Measurements from ENCODE around the gene GCN1. TPM values are rescaled to one million over a fixed set of nuclear protein-coding genes. Genes with fewer than 3 reads are reported as not detected.
A peak's percentile ranks its signal among the peaks of the same experiment; 100 is the strongest.
"Not testable (repeated sequence)": the region's sequence is repeated elsewhere in the genome, so short reads cannot be mapped to it uniquely, and the experiment has no call there.

GCN1 gene
- total and polyA plus RNA-seq, 7 donors, result 9.2 to 70.3 (median 32.9) TPM

GRCh38 chr12:120237360-120238171 is 43.1 kb upstream of the GCN1 start:
- intact Hi-C loops (cut with DNase I), result no loop called here
- peak in 2 of 4 donors; percentile 9 to 38 for TF ChIP-seq POLR2AphosphoS5 (IDR thresholded peaks at IDR 0.05)
- TF ChIP-seq EP300 (IDR thresholded peaks at IDR 0.05), result no peak
- Histone ChIP-seq H3K4me3 (no peak overlapping the region), H3K27ac (peak overlapping the region; percentile 63 to 95 (median 92)), H3K9me3 (no peaks in the 10 kb centered on the region), H3K27me3 (no peaks in the 10 kb centered on the region), H3K4me1 (peaks cover 0 to 100% (median 100%) of the 10 kb centered on the region in 4 donors), H3K36me3 (no peaks in the 10 kb centered on the region)
- peak; percentile 88 for DNase-seq
- 58 to 80% methylated on average over 13 of the region's 13 CpGs for WGBS, 2 donors

GRCh38 chr12:120236809-120237208 is 42.3 kb upstream of the GCN1 start:
- H3K9me3 ChIP-seq; intact Hi-C loops (cut with DNase I); DNase-seq; H3K4me3 ChIP-seq; H3K36me3 ChIP-seq; H3K27me3 ChIP-seq: not testable (repeated sequence)
- Histone ChIP-seq H3K4me1 (peaks cover 0 to 100% (median 100%) of the 10 kb centered on the region in 4 donors), H3K27ac (peak overlapping the region; percentile 63 to 95 (median 92))
- 84 to 93% methylated on average over 3 of the region's 3 CpGs for WGBS, 2 donors

GRCh38 chr12:120235369-120236323 is 41.1 kb upstream of the GCN1 start:
- WGBS, 2 donors, result 83 to 91% methylated on average over 18 of the region's 18 CpGs
- no peak for DNase-seq
- Histone ChIP-seq H3K9me3 (no peaks in the 10 kb centered on the region), H3K4me3 (peak overlapping the region in 1 of 4 donors; percentile 6), H3K36me3 (no peaks in the 10 kb centered on the region), H3K27me3 (no peaks in the 10 kb centered on the region), H3K4me1 (peaks cover 0 to 100% (median 100%) of the 10 kb centered on the region in 4 donors), H3K27ac (peak overlapping the region; percentile 89 to 95 (median 92))
- intact Hi-C loops (cut with DNase I), result no loop called here
- no peak for TF ChIP-seq POLR2AphosphoS5 (IDR thresholded peaks at IDR 0.05)
- no peak for TF ChIP-seq POLR2A (IDR thresholded peaks at IDR 0.05)
- TF ChIP-seq CTCF (IDR thresholded peaks at IDR 0.05), result no peak
- no peak for TF ChIP-seq EP300 (IDR thresholded peaks at IDR 0.05)

GRCh38 chr12:120234643-120235368 is 40.3 kb upstream of the GCN1 start:
- peak overlapping the region; percentile 89 to 95 (median 92) for H3K27ac ChIP-seq
- 40 to 50% methylated on average over 13 of the region's 13 CpGs for WGBS, 2 donors
- peaks cover 0 to 100% (median 100%) of the 10 kb centered on the region in 4 donors for H3K4me1 ChIP-seq
- intact Hi-C loops (cut with DNase I), result no loop called here
- TF ChIP-seq CTCF (IDR thresholded peaks at IDR 0.05) (peak in 3 of 4 experiments; percentile 30 to 43 (median 36)), EP300 (IDR thresholded peaks at IDR 0.05) (peak in 2 of 4 donors; percentile 9 to 67), POLR2A (IDR thresholded peaks at IDR 0.05) (no peak), POLR2AphosphoS5 (IDR thresholded peaks at IDR 0.05) (peak; percentile 48 to 82 (median 68))
- peak overlapping the region in 1 of 4 donors; percentile 6 for H3K4me3 ChIP-seq
- peak; percentile 97 for DNase-seq
- no peaks in the 10 kb centered on the region for H3K27me3 ChIP-seq
- H3K9me3 ChIP-seq, result no peaks in the 10 kb centered on the region
- no peaks in the 10 kb centered on the region for H3K36me3 ChIP-seq

GRCh38 chr12:120231316-120232011 is 36.9 kb upstream of the GCN1 start:
- Histone ChIP-seq H3K4me3 (no peak overlapping the region), H3K27me3 (no peaks in the 10 kb centered on the region), H3K27ac (peak overlapping the region; percentile 89 to 95 (median 92)), H3K9me3 (no peaks in the 10 kb centered on the region), H3K36me3 (peaks cover 0 to under 1% (median 0%) of the 10 kb centered on the region in 4 donors), H3K4me1 (peaks cover 0 to 97% (median 90%) of the 10 kb centered on the region in 4 donors)
- 21 to 38% methylated on average over 3 of the region's 3 CpGs for WGBS, 2 donors
- intact Hi-C loops (cut with DNase I), result no loop called here
- peak; percentile 79 for DNase-seq
- TF ChIP-seq POLR2AphosphoS5 (IDR thresholded peaks at IDR 0.05), result peak in 1 of 4 donors; percentile 60
- no peak for TF ChIP-seq POLR2A (IDR thresholded peaks at IDR 0.05)
- no peak for TF ChIP-seq EP300 (IDR thresholded peaks at IDR 0.05)
